Fibroblast of peridontal ligament (primary cell): ENCODE data around the gene DSCAML1.
"Not testable (repeated sequence)": the region's sequence is repeated elsewhere in the genome, so short reads cannot be mapped to it uniquely, and the experiment has no call there.

ENCODE experiments used
- DNase-seq: peaks from one replicate; pipeline ENCODE4 v3.0.0-alpha.2; 2010; ENCODE audit errors: extremely low read depth

The DSCAML1 gene

GRCh38 chr11:117819096-117820040 is 22.4 kb upstream of the DSCAML1 start:
- DNase-seq, result peak; percentile 15

- DNase-seq, result no peak
These were observed 21.2 kb upstream of the DSCAML1 start for GRCh38 chr11:117818041-117818873.

GRCh38 chr11:117817368-117818040 is 20.5 kb upstream of the DSCAML1 start:
- DNase-seq, result peak; percentile 73

- DNase-seq, result no peak
These were observed 19.9 kb upstream of the DSCAML1 start for GRCh38 chr11:117816846-117817367.

- DNase-seq, result no peak
These were observed 19.2 kb upstream of the DSCAML1 start for GRCh38 chr11:117816151-117816741.

GRCh38 chr11:117815262-117815803 is 18.3 kb upstream of the DSCAML1 start:
- DNase-seq, result no peak

- DNase-seq, result no peak
These were observed 17.8 kb upstream of the DSCAML1 start for GRCh38 chr11:117814766-117815261.

- no peak for DNase-seq
These were observed 17.3 kb upstream of the DSCAML1 start for GRCh38 chr11:117814204-117814765.

- DNase-seq, result not testable (repeated sequence)
These were observed 13.0 kb upstream of the DSCAML1 start for GRCh38 chr11:117810056-117810451.

- peak; percentile 6 for DNase-seq
These were observed 12.4 kb upstream of the DSCAML1 start for GRCh38 chr11:117809236-117810055.

GRCh38 chr11:117808784-117809183 is 11.8 kb upstream of the DSCAML1 start:
- DNase-seq, result no peak

- DNase-seq, result peak; percentile 64
These were observed 10.7 kb upstream of the DSCAML1 start for GRCh38 chr11:117807482-117808327.

GRCh38 chr11:117806846-117807245 is 9.8 kb upstream of the DSCAML1 start:
- DNase-seq, result no peak

- DNase-seq, result no peak
These were observed 8.0 kb upstream of the DSCAML1 start for GRCh38 chr11:117805045-117805444.

GRCh38 chr11:117803896-117804295 is 6.9 kb upstream of the DSCAML1 start:
- DNase-seq, result no peak

GRCh38 chr11:117799634-117800033 is 2.6 kb upstream of the DSCAML1 start:
- DNase-seq, result no peak

- DNase-seq, result no peak
These were observed 552 bp downstream of the DSCAML1 start for GRCh38 chr11:117796456-117796871.

GRCh38 chr11:117795638-117796455 is 1.2 kb downstream of the DSCAML1 start:
- no peak for DNase-seq
